Smooth muscle cell (in vitro differentiated cells): Measurements from ENCODE around the gene TSFM. TPM values are rescaled to one million over a fixed set of nuclear protein-coding genes. Genes with fewer than 3 reads are reported as not detected.
"Not testable (repeated sequence)": the region's sequence is repeated elsewhere in the genome, so short reads cannot be mapped to it uniquely, and the experiment has no call there.

Source experiments
- DNase-seq: peaks from one replicate; lab custom pipeline; 2025; ENCODE audit not compliant: unreplicated experiment; lab: John Stamatoyannopoulos, UW
- H2AFZ ChIP-seq: fragments of 200-600 bp; sonication (generic); 2 replicates; pipeline ENCODE4 v1.6.0; 2016; ENCODE audit warnings: antibody characterized with exemption, low read depth, mild to moderate bottlenecking
- H3F3A ChIP-seq: fragments of 200-600 bp; sonication (generic); 2 replicates; pipeline ENCODE4 v1.6.0; 2017; ENCODE audit warnings: antibody characterized with exemption, low read depth
- H3K27ac ChIP-seq: fragments of 200-600 bp; sonication (generic); 2 replicates; pipeline ENCODE4 v1.5.1; 2016; ENCODE audit warnings: low read depth, mild to moderate bottlenecking
- H3K27me3 ChIP-seq: fragments of 200-600 bp; sonication (generic); 2 replicates; pipeline ENCODE4 v1.6.1; 2016; ENCODE audit warnings: low read depth, mild to moderate bottlenecking
- H3K36me3 ChIP-seq: fragments of 200-600 bp; sonication (generic); 2 replicates; pipeline ENCODE4 v1.5.1; 2016; ENCODE audit warnings: low read depth
- H3K4me1 ChIP-seq: fragments of 200-600 bp; sonication (generic); 2 replicates; pipeline ENCODE4 v1.5.1; 2016; ENCODE audit warnings: low read depth
- H3K4me2 ChIP-seq: fragments of 200-600 bp; sonication (generic); 2 replicates; pipeline ENCODE4 v1.6.0; 2016; ENCODE audit warnings: mild to moderate bottlenecking
- H3K4me3 ChIP-seq: fragments of 200-600 bp; sonication (generic); 2 replicates; pipeline ENCODE4 v1.5.1; 2016; ENCODE audit warnings: mild to moderate bottlenecking
- H3K79me2 ChIP-seq: fragments of 200-600 bp; sonication (generic); 2 replicates; pipeline ENCODE4 v1.6.0; 2016; ENCODE audit warnings: low read depth, mild to moderate bottlenecking
- H3K9ac ChIP-seq: fragments of 200-600 bp; sonication (generic); 2 replicates; pipeline ENCODE4 v1.6.0; 2016; ENCODE audit warnings: low read depth
- H3K9me3 ChIP-seq: fragments of 200-600 bp; sonication (generic); replicated peaks from 2 replicates; pipeline ENCODE4 v1.5.1; 2016; ENCODE audit warnings: low read depth
- H4K20me1 ChIP-seq: fragments of 200-600 bp; sonication (generic); 2 replicates; pipeline ENCODE4 v1.6.0; 2016; ENCODE audit warnings: low read depth
- CTCF ChIP-seq: fragments of 200-600 bp; sonication (generic); IDR thresholded peaks from 2 replicates; pipeline ENCODE4 v1.5.1; 2017; ENCODE audit warnings: borderline replicate concordance, mild to moderate bottlenecking, antibody characterized with exemption; ENCODE audit not compliant: insufficient read depth, poor library complexity, severe bottlenecking
- WGBS: methylation state at CpG from one replicate; pipeline ENCODE4 v1.1.7; 2016; ENCODE audit warnings: low lambda C conversion rate; 5-methylcytosine and 5-hydroxymethylcytosine counted together
- polyA plus RNA-seq: library from polyadenylated mRNA; unstranded; fragments of >200 nt; fragmentation: Nextera tagmentation; extraction: Ambion mirVana; gene quantifications from 2 replicates; pipeline ENCODE4 v1.2.1, GENCODE V29; 2016
- total RNA-seq: library from RNA; depleted of rRNA; stranded (reverse); fragments of >200 nt; gene quantifications from 2 replicates; pipeline ENCODE4 v1.2.3, GENCODE V29; 2014

Gene TSFM
- total and polyA plus RNA-seq, 2 experiments from 2014 or later = 16.8 to 24.0 TPM

GRCh38 chr12:57771236-57771872 is 11.2 kb upstream of the TSFM start:
- Histone ChIP-seq H2AFZ (peak overlapping the region; percentile 98), H3K4me3 (peak overlapping the region; percentile 88), H3K36me3 (no peaks in the 10 kb centered on the region), H3K27ac (peak overlapping the region; percentile 95), H3K4me1 (peaks cover 14% of the 10 kb centered on the region), H3K9ac (peak overlapping the region; percentile 91), H3K79me2 (no peaks in the 10 kb centered on the region), H3K4me2 (peak overlapping the region; percentile 94), H3K27me3 (peaks cover 20% of the 10 kb centered on the region), H3F3A (no peaks in the 10 kb centered on the region), H4K20me1 (no peaks in the 10 kb centered on the region), H3K9me3 (no peaks in the 10 kb centered on the region)
- no peak for DNase-seq
- WGBS = 4% methylated on average over 16 of the region's 16 CpGs
- no peak for TF ChIP-seq CTCF

GRCh38 chr12:57771873-57772428 is 10.6 kb upstream of the TSFM start, which contains the start of gene METTL1:
TSS of gene METTL1 (minus strand) at chr12:57772105. CDS start at chr12:57772083, 22 bp downstream.
- peak; percentile 94 for DNase-seq
- under 1% methylated on average over 28 of the region's 28 CpGs for WGBS

GRCh38 chr12:57772429-57773322 is 9.9 kb upstream of the TSFM start, which contains the start of gene EEF1AKMT3:
TSS of gene EEF1AKMT3 (plus strand) at chr12:57772614. CDS start at chr12:57772725, 111 bp downstream.
- no peaks in the 10 kb centered on the region for H3K9me3 ChIP-seq
- H3F3A ChIP-seq = no peaks in the 10 kb centered on the region
- H4K20me1 ChIP-seq = no peaks in the 10 kb centered on the region
- no peak for TF ChIP-seq CTCF
- H3K4me1 ChIP-seq = peaks cover under 1% of the 10 kb centered on the region
- no peaks in the 10 kb centered on the region for H3K36me3 ChIP-seq
- H2AFZ ChIP-seq = peak within 1 kb of the TSS; percentile 98
- H3K4me2 ChIP-seq = peak within 1 kb of the TSS; percentile 94
- H3K4me3 ChIP-seq = peak within 1 kb of the TSS; percentile 88
- H3K79me2 ChIP-seq = no peaks in the 10 kb centered on the region
- peak; percentile 65 for DNase-seq
- peak within 1 kb of the TSS; percentile 91 for H3K9ac ChIP-seq
- H3K27me3 ChIP-seq = peaks cover 7% of the 10 kb centered on the region
- 3% methylated on average over 64 of the region's 67 CpGs for WGBS
- H3K27ac ChIP-seq = peak within 1 kb of the TSS; percentile 95

More at GRCh38 chr12:57771873-57772428, 10.6 kb upstream of the TSFM start, which contains the start of gene METTL1:
- no peaks in the 10 kb centered on the region for H3K79me2 ChIP-seq
- H3K27ac ChIP-seq = peak within 1 kb of the TSS; percentile 95
- peak within 1 kb of the TSS; percentile 91 for H3K9ac ChIP-seq
- no peaks in the 10 kb centered on the region for H3K36me3 ChIP-seq
- H4K20me1 ChIP-seq = no peaks in the 10 kb centered on the region
- peak within 1 kb of the TSS; percentile 88 for H3K4me3 ChIP-seq
- H3K9me3 ChIP-seq = no peaks in the 10 kb centered on the region
- peaks cover 8% of the 10 kb centered on the region for H3K4me1 ChIP-seq
- peak within 1 kb of the TSS; percentile 94 for H3K4me2 ChIP-seq
- peak within 1 kb of the TSS; percentile 98 for H2AFZ ChIP-seq
- no peaks in the 10 kb centered on the region for H3F3A ChIP-seq
- H3K27me3 ChIP-seq = peaks cover 14% of the 10 kb centered on the region
- no peak for TF ChIP-seq CTCF

GRCh38 chr12:57774634-57775033 is 8.0 kb upstream of the TSFM start:
- H4K20me1 ChIP-seq, DNase-seq, H2AFZ ChIP-seq, H3K4me3 ChIP-seq, H3K36me3 ChIP-seq, H3K27me3 ChIP-seq, H3K4me1 ChIP-seq, H3K4me2 ChIP-seq, H3K79me2 ChIP-seq, H3K9ac ChIP-seq, H3K27ac ChIP-seq, H3K9me3 ChIP-seq, H3F3A ChIP-seq: not testable (repeated sequence)
- WGBS = 97% methylated on average over 11 of the region's 11 CpGs
